CD4-positive, alpha-beta T cell treated with Interleukin-6 for 4 hours (primary cell): ENCODE data around the gene PHF12.
A peak's percentile ranks its signal among the peaks of the same experiment; 100 is the strongest.

Experiments
- DNase-seq: peaks from one replicate; pipeline ENCODE4 v3.0.0-alpha.2; 2020; ENCODE audit warnings: mixed read lengths

PHF12 gene

DNA sequence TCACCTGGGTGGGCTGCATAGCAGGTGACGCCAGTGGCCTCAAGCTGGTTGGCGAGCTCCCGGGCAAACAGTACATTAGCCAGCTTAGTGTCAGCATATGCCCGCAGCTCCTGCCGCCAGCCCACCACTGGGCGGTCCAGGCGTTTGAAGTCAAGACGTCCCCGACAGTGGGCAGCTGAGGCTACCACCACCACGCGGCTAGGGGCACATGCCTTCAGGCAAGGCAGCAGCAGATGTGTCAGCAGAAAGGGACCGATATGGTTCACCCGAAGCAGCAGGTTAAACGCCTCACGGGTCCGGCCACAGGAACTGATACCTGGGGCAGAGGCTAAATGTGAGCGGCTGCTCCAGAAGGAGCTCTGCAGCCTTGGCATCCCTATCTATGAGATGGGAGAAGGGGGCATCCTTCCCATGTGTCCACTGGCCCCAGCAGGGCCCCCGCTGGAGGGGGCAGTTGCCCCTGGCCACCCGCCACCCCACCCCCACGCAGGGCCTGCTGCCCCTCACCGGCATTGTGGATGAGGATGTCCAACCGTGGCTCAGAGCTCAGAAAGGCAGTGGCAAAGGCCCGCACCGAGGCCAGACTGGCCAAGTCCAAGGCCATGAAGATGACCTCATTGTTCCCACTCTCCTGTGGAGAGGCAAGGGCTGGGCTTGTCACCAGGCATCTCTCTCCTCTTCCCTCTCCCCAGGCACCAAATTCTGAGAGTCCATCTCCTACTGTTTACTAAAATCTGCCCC is 50.2 kb downstream of the PHF12 start:
- DNase-seq: no peak

DNA sequence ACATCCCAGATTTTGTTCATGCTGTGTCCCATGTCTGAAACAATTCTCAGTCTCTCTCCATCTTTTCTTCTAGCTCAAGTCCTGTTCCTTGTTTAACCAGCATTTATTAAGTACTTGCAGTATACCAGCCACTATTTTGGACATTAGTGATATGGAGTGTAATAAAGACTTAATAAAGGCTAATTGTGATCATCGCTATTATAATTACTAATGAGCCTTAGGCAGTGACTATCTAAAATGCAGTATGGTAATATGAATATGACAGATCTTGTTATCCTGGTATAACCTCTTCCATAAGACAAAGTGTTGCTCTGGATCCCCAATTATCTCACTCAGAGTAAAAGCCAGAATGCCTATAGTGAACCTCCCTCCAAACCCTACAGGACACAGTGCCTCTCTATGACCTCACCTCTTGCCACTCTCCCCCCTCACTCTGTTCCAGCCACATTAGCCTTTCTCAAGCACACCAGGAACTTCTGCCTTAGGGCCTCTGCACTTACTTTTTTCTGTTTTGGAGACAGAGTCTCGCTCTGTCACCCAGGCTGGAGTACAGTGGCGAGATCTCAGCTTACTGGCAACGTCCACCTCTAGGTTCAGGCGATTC is 52.0 kb downstream of the PHF12 start:
- DNase-seq: no peak

DNA sequence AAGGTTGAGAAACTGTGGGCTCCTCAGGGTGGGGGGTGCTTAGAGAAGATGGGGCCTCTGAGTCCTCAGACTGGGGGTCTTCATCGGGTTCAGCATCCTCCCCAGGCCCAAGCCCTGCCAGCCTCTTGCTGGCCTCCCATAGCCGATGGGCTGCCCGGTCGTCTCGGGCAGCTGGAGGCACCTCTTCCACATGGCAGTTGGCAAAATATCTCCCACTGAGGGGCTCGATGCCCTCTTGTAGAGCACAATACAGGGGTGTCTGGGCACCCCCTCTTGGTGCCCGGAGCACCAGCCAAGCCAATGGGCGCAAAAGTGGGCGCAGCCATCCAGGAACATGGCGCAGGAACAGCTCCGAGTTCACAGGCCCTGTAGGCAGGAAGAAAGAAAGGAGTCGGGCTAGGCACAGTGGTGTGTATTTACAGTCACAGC is 52.8 kb downstream of the PHF12 start:
- no peak for DNase-seq

DNA sequence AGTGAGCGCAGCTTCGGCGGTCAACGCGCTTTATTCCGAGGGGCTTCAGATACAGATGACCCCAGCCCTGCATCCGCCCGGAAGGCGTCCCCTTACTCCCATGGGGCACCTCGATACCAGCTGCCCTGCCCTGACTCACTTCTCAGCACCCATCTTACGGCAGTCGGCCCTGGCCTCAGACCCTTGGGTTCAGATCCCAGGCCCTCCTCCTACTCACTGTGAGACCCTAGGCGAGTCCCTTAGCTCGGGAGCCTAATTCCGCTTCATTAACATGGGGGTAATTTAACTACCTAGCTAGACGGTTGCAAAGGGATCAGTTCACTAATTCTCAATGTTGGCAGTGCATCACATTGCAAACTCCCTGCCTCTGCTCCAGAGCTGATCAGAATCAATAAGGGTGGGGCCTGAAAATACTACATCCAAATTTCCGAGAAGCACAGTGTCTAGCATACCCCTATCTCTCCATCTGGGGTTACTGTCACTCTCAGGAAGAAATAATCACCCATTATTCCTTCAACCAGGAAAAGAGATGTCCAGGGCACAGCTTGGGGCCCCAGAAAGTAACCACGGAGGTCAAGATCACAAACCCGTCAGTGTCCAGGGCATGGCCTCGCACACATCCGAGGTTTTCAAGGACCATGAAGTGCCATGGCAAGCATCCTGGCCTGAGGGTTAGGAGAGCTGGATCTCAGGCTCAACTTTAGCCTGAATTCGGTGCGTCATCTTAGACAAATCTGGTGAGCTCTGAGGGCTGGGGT is 53.4 kb downstream of the PHF12 start:
- no peak for DNase-seq

DNA sequence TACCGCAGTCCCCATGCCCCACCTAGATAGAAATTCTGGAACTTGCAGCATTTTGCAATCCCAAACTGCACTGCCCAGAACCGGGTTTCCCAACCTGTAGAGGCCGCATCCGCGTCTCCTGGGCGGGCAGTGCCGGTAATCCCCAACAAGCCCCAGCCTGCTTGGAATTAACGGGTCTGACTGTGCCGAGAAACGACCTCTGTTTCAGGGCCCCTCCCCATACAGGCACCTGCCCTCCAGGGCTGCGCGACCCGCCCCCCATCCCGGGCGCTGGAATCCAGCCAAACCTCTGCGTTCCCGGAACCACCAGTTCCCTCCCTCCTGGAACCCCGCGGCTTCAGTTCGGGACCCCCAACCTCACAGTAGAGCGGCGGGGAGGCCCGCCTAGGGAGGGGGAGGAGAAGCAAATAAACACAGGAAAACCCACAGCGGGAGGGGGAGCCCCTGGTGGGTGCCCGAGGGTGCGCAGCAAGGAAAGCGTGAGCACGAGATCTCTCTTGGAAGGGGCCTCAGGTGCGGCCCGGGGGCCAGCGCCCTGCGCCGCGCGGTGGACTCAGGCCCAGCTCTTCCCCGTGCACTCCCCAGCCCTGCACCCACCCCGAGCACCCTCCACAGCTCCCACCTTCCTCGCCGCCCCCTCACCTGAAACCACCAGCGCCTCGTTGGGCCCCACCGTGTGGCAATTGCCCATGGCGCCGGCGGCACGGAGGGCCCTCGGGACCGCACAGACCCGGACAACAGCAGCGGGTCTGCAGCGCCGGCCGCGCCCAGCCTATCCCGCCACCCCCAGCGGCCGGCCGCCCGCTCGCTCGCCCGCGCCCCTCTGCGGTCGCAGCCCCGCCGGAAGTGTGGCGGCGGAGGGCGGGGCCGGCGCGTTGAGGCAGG is 54.2 kb downstream of the PHF12 start, which contains the start of gene FLOT2:
Gene FLOT2 (minus strand): TSS at position 850 of the 885 bp plus-strand sequence. CDS start 159 bp downstream, at position 691.
- DNase-seq: peak; percentile 78

DNA sequence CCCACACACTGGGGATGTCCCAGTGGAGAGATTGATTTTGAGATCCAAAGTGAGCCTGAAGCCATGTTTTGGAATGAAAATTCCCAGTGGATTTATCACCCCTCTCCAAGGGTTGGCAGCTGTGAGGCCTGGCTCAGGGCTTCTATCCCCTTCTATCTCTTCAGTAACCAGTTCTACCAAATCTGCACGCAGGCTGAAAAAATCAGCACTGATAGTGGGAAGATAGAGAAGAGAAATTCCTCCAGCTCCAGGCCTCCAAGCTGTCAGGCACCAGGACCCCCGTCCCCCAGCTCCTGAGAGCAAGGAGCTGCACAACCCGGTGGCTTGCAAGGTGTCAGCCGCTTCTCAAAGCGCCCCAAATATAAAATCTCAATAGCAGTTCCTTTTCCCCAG is 54.8 kb downstream of the PHF12 start:
- no peak for DNase-seq

DNA sequence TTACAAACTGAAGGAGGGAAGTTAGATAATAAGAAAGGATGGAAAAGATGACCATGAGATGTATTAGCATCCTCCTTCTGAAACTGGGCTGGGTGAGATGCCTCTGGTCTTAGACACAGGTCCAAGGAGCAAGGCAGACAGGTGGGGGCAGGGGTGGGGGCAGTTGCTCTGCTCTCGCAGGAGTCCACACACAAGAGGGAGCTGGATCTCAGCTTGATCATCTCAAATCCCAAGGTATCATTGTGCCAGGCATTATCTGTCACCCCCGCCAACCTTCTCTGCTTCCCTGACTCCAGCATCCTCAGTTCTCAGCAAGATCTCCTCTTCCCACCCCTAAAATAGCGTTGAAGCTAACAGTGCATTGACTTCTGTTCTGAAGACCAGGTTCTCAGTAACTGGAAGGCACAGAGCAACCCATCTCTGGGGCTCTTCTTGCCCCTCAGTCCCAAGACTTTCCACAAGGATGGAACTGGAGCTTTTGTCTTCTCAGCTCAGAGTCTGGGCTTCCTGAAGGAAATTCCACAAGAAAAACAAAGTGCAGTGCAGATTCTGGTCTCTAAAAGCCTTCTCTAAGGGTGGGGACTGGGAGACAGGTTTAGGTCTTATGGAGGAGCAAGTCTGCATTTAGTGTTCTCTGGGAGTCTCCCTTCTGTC is 55.4 kb downstream of the PHF12 start:
- no peak for DNase-seq

DNA sequence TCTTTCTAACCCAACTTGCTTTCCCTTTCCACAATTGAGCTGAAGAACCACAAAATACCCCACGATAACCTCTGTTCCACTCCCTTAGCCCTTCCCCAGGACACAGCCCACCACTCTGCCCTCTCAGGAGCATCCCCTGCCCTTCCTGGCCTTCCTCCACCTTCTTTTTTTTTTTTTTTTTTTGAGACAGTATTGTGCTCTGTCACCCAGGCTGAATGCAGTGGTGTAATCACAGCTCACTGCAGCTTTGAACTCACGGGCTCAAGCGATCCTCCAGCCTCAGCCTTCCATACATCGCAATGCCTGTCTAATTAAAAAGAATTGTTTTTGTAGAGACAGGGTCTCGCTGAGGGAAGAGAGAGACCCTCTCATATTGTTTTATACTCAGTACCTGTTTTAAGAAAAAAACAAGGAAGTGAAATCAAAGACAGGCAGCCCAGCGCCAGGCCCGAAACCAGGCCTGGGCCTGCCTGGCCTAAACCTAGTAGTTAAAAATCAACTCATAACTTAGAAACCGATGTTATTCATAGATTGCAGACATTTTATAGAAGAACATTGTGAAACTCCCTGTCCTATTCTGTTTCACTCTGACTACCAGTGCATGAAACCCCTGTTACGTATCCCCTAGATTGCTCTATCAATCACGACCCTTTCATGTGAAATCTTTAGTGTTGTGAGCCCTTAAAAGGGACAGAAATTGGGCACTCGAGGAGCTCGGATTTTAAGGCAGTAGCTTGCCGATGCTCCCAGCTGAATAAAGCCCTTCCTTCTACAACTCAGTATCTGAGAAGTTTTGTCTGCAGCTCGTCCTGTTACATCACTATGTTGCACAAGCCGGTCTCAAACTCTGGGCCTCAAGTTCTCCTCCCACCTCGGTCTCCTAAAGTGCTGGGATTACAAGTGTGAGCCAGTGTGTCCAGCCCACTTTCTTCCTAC is 57.8 kb downstream of the PHF12 start:
- DNase-seq: peak; percentile 24

DNA sequence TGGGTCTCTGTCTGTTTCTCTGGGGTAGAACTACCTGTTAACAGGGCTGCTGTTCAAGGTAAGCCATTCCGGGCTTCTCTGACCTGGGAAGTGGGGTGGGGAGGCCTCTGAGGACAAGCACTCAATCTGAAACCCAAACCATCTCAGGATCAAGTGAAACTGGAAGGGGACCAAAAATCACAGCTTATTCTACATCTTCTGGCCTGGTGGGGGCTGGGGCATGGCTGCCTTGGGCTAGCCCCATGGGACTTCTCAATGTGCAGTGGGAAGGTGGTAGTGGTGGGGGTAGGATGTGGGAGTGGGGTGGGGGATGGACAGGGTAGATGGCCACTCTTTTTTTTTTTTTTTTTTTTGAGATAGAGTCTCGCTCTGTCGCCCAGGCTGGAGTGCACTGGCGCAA is 59.3 kb downstream of the PHF12 start:
- DNase-seq: no peak

DNA sequence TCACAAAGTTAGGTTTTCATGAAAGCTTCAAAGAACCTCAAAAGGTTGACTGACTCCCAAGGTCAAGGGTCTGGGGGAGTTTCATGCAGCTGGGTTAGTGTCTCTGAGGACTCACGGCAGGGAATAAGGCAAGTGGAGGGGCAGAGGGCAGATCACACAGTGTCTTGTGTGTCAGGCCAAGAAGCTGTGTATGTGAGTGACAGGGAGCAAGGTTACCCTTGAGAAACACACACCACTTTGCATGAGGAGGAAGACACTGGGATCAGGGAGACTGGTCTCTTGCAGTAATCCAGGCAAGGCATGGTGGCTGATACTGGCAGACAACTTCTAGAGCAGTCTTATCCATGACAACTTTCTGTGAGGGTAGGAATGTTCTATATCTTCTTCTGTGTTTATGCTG is 60.1 kb downstream of the PHF12 start:
- DNase-seq: no peak

DNA sequence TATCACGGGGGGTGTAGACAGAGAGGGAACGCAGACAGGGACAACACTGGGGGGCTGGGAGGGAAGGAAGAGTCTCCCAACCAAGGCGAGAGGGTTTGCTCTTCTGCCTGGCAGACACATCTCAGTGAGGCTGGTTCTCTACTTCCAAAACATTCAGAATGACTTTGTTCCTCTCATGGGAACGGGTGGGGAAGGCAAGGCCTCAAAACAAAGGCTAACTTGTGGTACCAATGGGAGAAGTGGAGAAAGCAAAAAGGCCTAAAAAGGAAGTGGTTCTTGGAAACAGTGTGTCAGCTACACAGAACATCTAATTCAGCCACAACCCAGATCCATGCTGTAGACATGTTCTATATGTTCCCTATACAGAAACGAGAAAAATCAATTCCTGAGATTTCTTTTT is 61.3 kb downstream of the PHF12 start:
- no peak for DNase-seq

DNA sequence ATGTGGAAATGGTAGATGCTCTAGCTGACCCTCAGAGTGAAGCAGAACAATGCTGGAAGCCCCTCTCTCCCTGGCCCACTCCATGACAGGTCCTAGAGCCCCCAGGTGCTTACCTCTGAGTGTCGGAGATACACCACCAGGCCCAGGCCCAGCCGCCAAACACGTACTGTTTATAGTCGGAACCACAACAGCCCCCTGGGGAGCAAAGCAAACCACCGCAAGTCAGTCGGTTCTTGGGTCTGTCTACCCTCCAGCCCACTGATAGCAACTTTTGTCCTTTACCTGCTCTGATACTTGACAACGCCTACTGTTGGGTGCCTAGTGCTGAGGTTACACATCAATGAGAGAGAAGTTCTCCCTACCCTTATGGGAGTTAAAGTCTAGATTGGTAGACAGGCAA is 62.5 kb downstream of the PHF12 start:
- DNase-seq: no peak

DNA sequence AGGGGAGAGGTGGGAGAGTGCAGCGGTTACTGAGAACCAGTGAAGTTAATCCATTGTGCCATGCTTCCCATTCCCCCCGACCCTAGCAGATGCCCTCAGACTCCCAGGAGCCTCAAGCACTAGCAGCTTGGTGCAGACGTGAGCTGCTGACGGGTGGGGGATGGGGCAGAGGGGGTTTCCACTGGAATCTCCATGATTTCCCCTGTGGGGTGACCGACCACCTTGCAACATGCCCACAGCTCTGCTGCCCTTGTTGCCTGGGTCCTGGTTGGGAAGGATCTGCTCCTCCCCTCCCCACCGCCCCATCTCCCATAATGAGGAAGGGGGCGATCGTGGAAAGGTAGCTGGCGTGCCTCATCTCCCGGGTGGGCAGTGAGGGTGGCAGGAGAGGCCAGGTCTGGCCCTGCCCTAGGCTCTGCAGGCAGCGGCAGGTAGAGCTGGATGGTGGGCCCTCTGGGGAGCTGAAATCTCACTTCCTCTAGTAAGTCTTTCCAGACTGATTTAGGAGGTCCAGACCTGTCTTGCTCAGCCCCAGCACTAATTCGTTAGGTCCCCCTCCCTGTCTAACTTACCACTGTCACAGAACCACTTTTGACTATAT is 63.3 kb downstream of the PHF12 start:
- no peak for DNase-seq

DNA sequence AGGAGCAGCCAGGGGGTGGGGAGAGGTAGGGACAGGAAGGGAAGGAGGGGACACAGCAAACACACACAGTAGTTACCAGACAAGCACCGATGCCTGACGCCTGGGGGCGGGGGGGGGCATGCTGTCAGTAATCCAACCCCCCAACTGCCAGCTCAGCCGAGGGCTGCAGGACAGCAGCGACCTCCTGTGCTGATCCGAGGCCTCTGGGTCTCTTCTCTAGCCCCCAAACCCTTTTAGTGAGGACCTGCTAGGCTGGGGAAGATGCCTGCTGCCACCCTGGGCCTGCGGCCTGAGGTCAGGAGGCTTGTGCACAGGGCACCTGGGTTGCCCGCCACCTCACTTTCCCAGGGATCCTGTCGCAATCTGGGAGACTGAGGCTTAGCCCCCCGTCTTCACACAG is 65.4 kb downstream of the PHF12 start:
- no peak for DNase-seq

DNA sequence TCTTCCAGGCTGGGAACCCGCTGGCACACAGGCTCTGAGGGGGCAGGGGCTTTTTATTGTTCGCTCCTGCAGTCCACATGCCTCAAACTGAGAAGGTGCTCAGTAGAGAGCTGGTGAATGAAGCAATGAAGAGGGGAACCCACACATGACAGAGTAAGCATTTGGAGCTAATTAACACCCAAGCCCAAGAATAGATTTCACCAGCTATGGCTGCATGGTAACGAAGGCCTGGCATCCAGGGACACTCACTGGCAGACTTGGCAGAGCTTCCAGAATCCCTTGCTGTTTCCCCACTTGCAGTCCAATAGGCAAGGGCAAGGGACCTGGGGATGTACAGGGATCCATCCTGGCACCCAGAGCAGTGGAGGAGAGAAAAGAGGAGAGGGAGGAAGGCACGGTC is 66.0 kb downstream of the PHF12 start:
- DNase-seq: no peak

DNA sequence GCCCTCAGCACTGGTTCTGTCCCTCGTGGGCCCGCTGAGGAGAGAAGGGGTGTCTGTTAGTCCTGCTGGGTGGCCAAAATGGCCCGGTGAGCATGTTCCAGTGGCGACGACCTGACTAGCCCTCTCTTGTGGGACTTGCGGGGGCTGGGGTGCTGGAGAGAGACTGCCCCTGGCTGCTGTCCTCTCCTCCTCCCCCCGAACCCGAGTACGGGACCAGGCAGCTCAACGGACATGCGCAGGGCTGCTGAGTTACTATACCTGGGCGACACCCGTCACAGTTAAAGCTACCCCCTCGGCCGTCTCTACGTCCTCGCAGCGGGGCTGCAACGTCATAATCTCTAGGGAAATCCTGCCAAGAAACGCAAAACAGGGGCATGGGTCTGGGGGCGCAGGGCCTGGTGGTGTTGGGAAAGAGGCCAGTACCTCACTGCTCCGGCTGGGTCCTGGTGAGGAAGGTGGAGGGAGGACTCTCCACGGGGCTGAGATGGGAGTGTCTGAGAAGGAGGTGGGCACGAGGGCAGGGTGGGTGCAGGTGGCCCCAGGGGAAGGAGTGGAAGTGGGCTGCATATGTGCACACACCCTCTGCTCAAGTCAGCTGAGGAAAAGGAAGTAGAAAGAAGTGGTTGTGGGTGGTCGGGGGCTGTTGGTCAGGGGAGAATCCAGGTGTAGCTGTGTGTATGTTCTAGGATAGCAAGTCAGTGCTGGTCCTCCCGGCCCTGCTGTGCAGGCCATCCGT is 67.2 kb downstream of the PHF12 start:
- no peak for DNase-seq

DNA sequence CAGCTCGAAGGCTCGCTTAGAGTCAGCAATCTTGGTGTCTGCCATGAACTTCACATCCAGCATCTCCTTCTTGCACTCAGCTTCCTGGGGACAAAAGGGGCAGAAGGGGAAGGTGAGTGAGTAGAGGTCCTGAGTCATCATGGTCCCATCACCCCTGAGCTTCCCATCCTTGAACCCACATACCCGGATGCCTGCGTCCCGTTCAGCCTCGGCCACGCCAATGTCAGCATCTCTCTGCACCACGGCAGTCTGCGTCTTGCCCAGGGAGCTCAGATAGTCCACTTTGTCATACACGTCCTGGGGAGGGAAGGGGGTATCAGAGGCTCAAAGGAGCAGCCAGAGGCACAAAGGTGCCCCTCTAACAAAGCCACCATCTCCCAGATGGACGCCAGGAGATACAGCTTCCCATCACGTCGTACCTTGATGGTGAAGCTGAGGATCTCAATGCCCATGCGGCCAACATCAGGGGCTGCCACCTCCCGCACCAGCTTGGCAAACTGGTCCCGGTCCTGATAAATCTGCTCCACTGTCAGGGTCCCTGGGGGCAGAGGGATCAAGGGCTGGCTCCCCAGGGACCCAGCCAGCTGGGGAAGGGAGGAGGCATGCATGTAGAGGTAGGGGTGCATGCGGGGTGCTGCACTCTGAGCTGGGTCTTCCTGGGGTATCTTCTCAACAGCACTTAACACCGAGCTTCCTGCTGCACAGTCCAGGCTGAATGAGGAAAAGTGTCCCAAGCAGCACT is 69.0 kb downstream of the PHF12 start:
- DNase-seq: no peak

DNA sequence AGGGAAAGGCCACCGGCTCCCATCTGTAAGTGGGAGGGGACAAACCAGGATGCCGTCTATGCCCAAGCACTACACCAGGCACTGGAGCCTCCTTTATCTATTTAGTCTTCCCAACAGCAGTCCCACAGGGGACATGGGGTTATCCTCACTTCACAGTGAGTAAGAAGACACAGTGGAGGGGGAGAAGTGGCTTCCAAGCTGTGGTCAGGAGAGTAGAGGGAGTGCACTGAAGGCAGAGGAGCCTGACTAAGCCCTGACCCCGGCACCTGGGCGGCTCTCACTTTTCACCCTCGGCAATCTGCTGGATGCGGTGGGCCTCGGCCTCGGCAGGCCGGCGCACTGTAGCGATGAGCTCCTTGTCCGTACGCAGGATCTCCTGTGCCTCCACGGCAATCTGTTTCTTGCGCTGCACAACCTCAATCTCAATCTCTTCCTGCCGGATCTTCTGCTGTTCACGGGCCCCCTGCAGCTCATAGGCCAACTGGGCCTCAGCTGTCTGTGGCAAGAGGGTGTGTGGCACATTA is 69.7 kb downstream of the PHF12 start:
- no peak for DNase-seq

DNA sequence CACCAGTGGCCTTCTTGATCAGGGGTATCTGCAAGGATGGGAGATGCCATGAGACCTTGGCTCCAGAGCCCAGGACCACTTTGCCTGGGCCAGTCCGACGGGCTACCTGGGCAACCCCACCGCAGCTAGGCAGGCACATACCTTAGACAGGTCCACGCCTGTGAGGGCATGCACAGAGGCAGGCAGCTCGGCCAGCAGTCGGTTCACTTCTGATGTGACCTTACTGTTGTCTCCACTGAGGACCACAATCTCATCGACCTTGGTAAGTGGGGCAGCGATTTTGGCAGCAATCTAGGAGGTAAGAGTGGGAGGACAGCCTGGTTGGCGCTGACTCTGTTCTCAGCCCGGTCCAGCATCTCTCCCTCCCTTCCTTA is 70.8 kb downstream of the PHF12 start:
- no peak for DNase-seq
